DMS153 treated with DMSO at 0.1 percent for 48 hours (cell line): ENCODE results near the gene CEP295NL.
A peak's percentile ranks its signal among the peaks of the same experiment; 100 is the strongest.
"Not testable (repeated sequence)": the region's sequence is repeated elsewhere in the genome, so short reads cannot be mapped to it uniquely, and the experiment has no call there.

Experiments used
- DNase-seq: peaks from one replicate; lab custom pipeline; 2025; ENCODE audit not compliant: unreplicated experiment; lab: John Stamatoyannopoulos, UW

CEP295NL gene

GRCh38 chr17:78903101-78903779, at the start of gene CEP295NL:
TSS of gene CEP295NL (minus strand) at chr17:78903201. CDS start at chr17:78901828, 1,373 bp downstream.
- no peak for DNase-seq

GRCh38 chr17:78952706-78953105, 49.7 kb upstream of the CEP295NL start:
- DNase-seq: no peak

DNA sequence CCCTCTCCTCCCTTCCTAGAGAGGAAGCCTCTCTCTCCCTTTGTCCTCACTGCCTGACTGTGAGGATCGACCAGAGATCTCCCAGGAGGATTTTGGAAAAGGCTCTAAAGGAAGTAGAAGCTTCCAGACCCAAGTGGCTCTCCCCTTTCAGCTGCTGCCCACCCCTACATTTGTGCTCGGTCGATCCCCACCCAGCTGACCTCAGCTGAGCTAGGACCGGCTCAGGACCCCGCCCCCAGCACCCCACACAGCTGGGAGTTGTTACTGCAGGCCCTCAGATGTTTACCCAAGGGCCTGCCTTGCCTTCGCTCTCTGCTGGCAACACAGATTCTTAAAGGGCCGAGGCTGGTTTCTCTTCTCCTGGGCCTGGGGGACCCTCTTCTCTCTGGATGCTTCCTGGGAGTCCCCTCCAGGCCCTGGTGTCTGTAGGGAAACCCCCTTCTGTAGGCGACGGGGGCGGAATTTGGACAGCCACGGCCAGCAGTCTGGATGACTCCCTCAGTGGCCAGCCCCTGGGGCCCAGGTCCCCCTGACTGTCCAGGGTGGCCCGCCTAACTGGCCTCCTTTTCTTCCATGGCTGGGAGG, 49.1 kb upstream of the CEP295NL start:
- DNase-seq: no peak

DNA sequence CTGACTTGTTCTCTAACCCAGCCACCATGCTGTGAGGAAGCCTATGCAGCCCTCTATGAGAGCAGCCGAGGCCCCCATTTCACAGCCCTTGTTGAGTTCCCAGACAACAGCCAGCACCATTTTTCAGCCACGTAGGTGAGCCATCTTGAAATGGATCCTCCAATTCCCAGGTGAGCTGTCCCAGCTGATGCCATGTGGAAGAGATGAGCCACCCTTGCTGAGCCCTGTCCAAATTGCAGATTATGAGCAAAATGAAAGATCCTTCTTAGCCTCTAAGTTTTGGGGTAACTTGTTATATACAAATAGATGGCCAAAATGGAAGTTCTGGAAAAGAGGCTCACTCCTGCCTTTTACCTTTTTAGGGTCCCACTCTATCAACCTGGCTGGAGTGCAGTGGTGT, 47.9 kb upstream of the CEP295NL start:
- no peak for DNase-seq

DNA sequence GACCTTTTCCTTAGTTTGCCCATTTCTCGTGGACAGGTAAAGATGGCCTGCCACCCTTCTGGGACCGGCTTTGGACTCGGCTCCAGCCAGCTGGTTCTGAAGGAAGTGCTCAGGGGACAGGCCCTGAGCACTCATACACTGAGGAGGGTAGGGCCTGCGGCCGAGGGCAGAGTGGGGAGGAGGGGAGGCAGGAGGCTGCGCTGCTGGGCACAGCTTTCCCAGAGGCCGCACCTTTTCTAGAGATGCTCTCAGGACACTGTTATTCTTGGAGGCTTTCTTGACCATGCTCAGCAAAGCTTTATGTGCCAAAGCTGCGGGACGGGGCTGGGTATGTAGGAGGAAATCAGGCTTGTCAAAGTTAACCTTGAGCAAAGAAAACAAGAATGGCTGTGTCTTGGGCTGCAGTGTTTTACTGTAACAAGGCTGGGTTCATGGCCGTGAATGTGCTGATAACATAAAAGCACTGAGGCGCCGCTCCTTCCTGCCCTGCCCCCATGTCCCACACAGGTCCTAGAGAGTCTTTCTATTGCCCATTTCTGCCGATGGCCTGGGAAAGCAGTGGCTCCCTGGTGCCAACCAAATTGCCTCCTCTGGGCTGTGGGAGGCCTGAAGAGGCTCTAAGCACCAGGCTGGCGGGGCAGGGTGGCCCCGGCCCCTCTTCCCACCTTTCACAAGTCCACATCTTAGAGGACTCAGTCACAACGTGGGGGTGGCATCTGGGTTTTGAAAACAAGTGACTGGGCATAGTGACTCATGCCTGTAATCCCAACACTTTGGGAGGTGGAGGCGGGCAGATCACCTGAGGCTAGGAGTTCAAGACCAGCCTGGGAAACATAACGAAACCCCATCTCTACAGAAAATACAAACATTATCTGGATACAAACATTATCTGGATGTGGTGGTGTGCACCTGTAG, 44.5 kb upstream of the CEP295NL start:
- DNase-seq: no peak

GRCh38 chr17:78946631-78947030, 43.6 kb upstream of the CEP295NL start:
- no peak for DNase-seq

DNA sequence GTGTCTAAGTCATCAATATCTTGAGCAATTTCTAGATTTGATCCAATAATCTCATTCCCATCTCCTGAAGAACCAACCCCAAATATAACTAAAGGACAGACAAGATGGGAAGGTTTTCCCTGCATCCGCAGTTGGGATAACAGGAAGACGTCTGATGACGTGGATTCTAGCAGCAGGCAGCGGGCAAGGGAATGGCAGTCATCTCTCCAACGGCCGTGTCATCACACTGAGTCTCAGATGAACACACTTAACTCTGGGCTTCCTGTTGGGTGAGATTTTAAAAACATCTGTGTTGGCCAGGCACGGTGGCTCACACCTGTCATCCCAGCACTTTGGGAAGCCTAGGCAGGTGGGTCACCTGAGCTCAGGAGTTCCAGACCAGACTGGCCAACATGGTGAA, 43.1 kb upstream of the CEP295NL start:
- no peak for DNase-seq

GRCh38 chr17:78945455-78945854, 42.5 kb upstream of the CEP295NL start:
- DNase-seq: not testable (repeated sequence)

DNA sequence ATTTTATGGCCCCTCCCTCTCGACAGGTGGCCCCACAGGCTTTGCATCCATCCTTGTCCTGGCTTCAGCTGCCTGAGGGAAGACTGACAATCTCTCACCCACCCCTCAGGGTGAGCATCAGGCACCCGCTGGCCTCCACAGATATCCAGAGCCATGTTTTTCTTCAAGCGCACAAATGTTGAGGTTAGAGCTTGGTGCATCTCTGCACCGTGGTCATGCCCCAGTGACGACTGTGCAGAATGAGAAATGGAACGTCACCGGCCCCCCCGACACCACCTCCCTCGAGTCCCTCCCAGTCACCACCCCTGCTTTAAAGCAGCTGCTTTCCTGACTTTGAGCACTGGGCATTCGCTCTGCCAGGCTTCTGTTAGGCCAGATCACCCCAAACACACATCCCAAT, 42.0 kb upstream of the CEP295NL start:
- DNase-seq: no peak

- DNase-seq: no peak
These were observed 41.0 kb upstream of the CEP295NL start for GRCh38 chr17:78944026-78944425.

- no peak for DNase-seq
These were observed 37.7 kb upstream of the CEP295NL start for GRCh38 chr17:78940708-78941107.

DNA sequence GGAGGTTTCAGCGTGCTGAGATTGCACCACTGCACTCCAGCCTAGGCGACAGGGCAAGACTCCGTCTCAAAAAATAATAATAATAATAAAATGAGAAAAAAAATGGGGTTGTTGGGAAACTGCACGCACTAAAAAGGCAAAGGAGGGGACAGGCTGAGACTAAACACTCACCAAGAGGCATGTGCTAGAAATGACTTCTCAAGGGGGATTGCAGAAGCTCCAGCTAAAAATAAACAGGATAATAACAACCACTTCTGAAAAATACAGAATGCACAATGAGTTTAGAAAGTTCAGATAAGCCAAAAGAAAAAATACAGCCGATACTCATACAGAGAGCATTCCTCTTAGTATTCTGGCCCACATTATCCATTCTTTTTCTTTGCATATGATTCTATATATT, 37.3 kb upstream of the CEP295NL start:
- no peak for DNase-seq

DNA sequence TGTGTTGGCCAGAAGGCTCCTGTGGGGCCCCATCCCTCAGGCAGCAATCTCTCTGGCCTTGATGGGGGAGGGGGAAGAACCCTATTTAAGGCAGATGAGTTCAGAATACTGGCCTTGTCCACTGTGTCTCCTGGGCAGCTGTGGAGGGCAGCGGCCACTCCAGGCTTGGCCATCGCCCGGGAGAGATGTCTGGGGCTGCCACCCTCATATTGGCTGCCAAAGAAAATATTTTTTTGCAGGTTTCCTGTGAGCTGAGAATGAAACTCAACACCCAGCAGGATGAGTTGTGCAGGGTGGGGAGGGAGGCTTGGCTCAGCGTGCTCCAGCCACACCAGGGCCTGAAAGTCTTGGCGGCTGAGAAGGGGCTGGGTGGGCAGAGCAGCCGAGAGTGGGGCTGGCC, 36.6 kb upstream of the CEP295NL start:
- DNase-seq: no peak

DNA sequence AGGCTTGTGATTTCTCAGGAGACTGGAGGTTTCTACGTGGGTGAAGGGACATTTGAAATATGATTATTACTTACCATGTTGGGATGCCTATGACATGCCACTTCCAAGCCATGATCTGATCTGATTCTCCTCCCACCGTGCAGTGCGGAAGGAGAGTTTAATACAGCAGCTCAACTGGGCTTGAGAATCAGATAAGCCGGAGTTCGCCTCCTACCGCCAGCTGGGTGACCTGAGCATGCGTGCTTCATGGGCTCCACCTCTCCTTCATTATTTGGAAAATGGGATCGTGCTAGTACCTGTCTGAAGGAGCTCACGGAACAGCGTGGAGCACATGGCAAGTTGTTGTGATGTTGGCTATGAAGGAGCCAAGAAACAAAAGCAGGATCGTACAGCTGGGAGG, 34.6 kb upstream of the CEP295NL start:
- DNase-seq: no peak

- DNase-seq: no peak
These were observed 32.7 kb upstream of the CEP295NL start for GRCh38 chr17:78935419-78936323.

- no peak for DNase-seq
These were observed 31.8 kb upstream of the CEP295NL start for GRCh38 chr17:78934681-78935418.

DNA sequence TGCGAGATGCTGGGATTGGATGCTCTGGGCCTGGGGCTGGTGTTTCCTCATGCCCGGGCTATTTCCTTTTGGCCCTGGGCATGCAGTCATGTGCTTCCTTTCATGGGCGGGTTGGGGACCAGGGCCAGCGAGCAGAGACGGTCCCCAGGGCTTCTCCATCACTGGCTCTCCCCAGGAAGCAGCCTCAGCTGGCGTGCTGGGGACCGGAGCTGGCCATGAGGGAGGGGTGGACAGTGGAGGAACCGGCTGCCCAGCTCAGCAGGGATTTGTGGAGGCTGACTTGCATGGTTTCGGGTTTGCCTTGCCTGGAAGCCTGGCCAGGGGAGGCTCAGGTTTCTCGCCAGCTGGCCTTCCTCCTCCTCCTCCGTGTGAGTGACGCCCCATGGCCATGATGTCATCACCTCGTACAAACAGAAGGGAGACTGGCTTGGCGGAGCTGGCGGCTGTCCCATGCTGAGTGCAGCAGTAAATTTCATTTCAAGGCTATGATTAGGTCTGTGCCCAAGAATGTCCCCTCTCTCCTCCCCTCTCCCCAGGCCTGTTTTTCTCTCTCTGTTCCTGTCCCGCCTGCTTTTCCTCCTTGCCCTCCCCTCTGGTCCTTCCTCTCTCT, 31.1 kb upstream of the CEP295NL start:
- peak; percentile 89 for DNase-seq

- DNase-seq: no peak
These were observed 30.3 kb upstream of the CEP295NL start for GRCh38 chr17:78933025-78933958.
